T-cell (primary cell): Measurements from ENCODE around the gene SRRM2. TPM values are rescaled to one million over a fixed set of nuclear protein-coding genes. Genes with fewer than 3 reads are reported as not detected.
A peak's percentile ranks its signal among the peaks of the same experiment; 100 is the strongest.

ENCODE experiments used
- ATAC-seq, 4 experiments: fragments of 200-7000 bp in 3 of 4; fragments of 150-1000 bp in 1 of 4; cut with Tn5 transposase; replicated peaks in 1 of 4; 1 replicate in 3 of 4; 2 replicates in 1 of 4; pipeline ENCODE4 v1.10.0; 2021; ENCODE audit warnings: moderate library complexity in 3 of 4, mild to moderate bottlenecking in 2 of 4, moderate number of reproducible peaks in 1 of 4
- CTCF ChIA-PET, 2 donors: fragments of 300-600 bp; sonication (Branson Sonifier 250); formaldehyde crosslinking; loops; one replicate each; lab custom pipeline; 2022; ENCODE audit warnings: antibody characterized with exemption in 2 of 2; lab: Charles Lee
- POLR2A ChIA-PET, 2 donors: fragments of 300-600 bp; sonication (Branson Sonifier 250); formaldehyde crosslinking; loops; one replicate each; lab custom pipeline; 2022; ENCODE audit warnings: antibody characterized with exemption in 2 of 2; lab: Charles Lee
- DNase-seq, 35 experiments: peaks; one replicate each; pipeline versions ENCODE4 v3.0.0 to v3.0.0-alpha.2; 2013 to 2023
- H3K27ac ChIP-seq: one replicate; pipeline ENCODE4 v1.5.1; 2013; ENCODE audit warnings: low read length
- H3K27me3 ChIP-seq, 2 experiments: replicated peaks in 1 of 2; 1 replicate in 1 of 2; 2 replicates in 1 of 2; pipeline versions ENCODE4 v1.6.1 to v1.7.0; 2013; ENCODE audit warnings: low read length in 1 of 2, mixed read lengths in 1 of 2; ENCODE audit not compliant: control insufficient read depth in 2 of 2, insufficient read depth in 2 of 2; ENCODE audit errors: extremely low read depth in 1 of 2
- H3K36me3 ChIP-seq, 2 donors: 1 replicate in 1 of 2; 2 replicates in 1 of 2; pipeline versions ENCODE4 v1.6.1 to v1.7.0; 2013; ENCODE audit warnings: low read length in 1 of 2; ENCODE audit not compliant: control insufficient read depth in 2 of 2, insufficient read depth in 1 of 2; ENCODE audit errors: extremely low read depth in 1 of 2
- H3K4me1 ChIP-seq, 2 experiments: 1 replicate in 1 of 2; 2 replicates in 1 of 2; pipeline versions ENCODE4 v1.6.1 to v1.7.0; 2013; ENCODE audit warnings: low read length in 2 of 2, mixed read lengths in 1 of 2; ENCODE audit not compliant: insufficient read depth in 2 of 2, control insufficient read depth in 1 of 2; ENCODE audit errors: extremely low read depth in 1 of 2
- H3K4me3 ChIP-seq, 2 donors: 1 replicate in 1 of 2; 2 replicates in 1 of 2; pipeline versions ENCODE4 v1.5.1 to v1.7.0; 2013; ENCODE audit warnings: mild to moderate bottlenecking in 2 of 2, low read length in 1 of 2, moderate library complexity in 1 of 2; ENCODE audit not compliant: control insufficient read depth in 1 of 2; ENCODE audit errors: extremely low read depth in 1 of 2
- H3K9me3 ChIP-seq: 2 replicates; pipeline ENCODE4 v1.7.0; 2013
- H3K27ac Mint-ChIP-seq, 2 donors: one replicate each; pipeline ENCODE4 v1.8.0; 2020 to 2021; ENCODE audit warnings: mild to moderate bottlenecking in 2 of 2, mixed read lengths in 2 of 2
- H3K27me3 Mint-ChIP-seq, 2 donors: one replicate each; pipeline ENCODE4 v1.8.0; 2021 to 2022; ENCODE audit warnings: mixed read lengths in 2 of 2
- H3K36me3 Mint-ChIP-seq: one replicate; pipeline ENCODE4 v1.8.0; 2021; ENCODE audit warnings: mixed read lengths
- H3K4me1 Mint-ChIP-seq, 3 donors: one replicate each; pipeline ENCODE4 v1.8.0; 2020 to 2022; ENCODE audit warnings: mixed read lengths in 3 of 3, mild to moderate bottlenecking in 1 of 3
- H3K4me3 Mint-ChIP-seq, 3 donors: one replicate each; pipeline ENCODE4 v1.8.0; 2020 to 2022; ENCODE audit warnings: mild to moderate bottlenecking in 3 of 3, mixed read lengths in 3 of 3, moderate library complexity in 3 of 3
- H3K9me3 Mint-ChIP-seq, 3 donors: one replicate each; pipeline ENCODE4 v1.8.0; 2020 to 2022; ENCODE audit warnings: mixed read lengths in 3 of 3
- WGBS: methylation state at CpG from one replicate; pipeline ENCODE4 v1.1.5; 2013; ENCODE audit warnings: missing lambda C conversion rate; ENCODE audit not compliant: insufficient coverage; 5-methylcytosine and 5-hydroxymethylcytosine counted together
- total RNA-seq, 35 experiments: library from RNA in 6 of 35; stranded (reverse) in 6 of 35; fragments of 120-200 nt in 1 of 35; gene quantifications; one replicate each; pipeline versions ENCODE4 v1.2.1 to v1.2.4 and lab custom pipeline; 2013 to 2026

SRRM2 gene
- total RNA-seq, 5 donors from 2014 or later (not counting 1 experiment from before 2014, with no cell fraction given), result 784 to 1,343 (median 947) TPM

GRCh38 chr16:2814551-2815298 is 62.3 kb downstream of the SRRM2 start:
- POLR2A ChIA-PET, result no interaction called here
- Histone ChIP-seq H3K27ac (no peak overlapping the region), H3K4me1 (peaks cover 0 to 5% of the 10 kb centered on the region in 2 experiments), H3K36me3 (no peaks in the 10 kb centered on the region), H3K27me3 (peaks cover 0 to 50% of the 10 kb centered on the region in 2 experiments), H3K9me3 (no peaks in the 10 kb centered on the region), H3K4me3 (no peak overlapping the region)
- no peak overlapping the region for H3K4me3 Mint-ChIP-seq
- DNase-seq (no peak), ATAC-seq (no peak)
- H3K36me3 Mint-ChIP-seq, result no peaks in the 10 kb centered on the region
- no peaks in the 10 kb centered on the region for H3K9me3 Mint-ChIP-seq
- 89% methylated on average over 14 of the region's 20 CpGs for WGBS
- no peak overlapping the region for H3K27ac Mint-ChIP-seq
- H3K4me1 Mint-ChIP-seq, result no peaks in the 10 kb centered on the region
- peaks cover 8 to 32% of the 10 kb centered on the region in 2 donors for H3K27me3 Mint-ChIP-seq
- CTCF ChIA-PET, result no interaction called here

DNA sequence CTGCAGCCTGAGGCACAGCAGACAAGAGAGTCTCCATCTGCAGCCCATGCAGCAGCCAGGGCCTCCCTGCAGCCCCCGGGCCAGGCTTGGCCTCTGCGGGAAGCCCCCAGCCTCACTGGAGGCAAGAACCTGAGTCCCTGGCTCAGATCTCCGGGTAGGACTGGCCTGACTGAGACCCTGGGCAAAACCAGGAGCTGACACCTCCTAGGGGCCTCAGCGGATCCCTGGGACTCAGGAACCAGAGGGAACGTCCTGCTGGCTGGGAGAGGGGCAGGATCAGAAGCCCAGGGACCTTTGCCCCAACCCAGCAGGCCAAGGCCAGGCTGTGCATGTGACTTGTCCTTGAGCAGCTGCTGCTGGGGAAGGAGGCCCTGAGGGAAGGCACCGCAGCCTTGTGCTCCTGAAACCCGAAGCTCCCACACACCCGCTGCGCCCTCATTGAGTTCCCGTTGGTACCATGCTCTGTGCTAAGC is 62.9 kb downstream of the SRRM2 start:
- POLR2A ChIA-PET, result no interaction called here

GRCh38 chr16:2816751-2817339 is 64.4 kb downstream of the SRRM2 start, which contains the start of gene PRSS21:
TSS of gene PRSS21 (plus strand) at chr16:2817237. CDS start at chr16:2817269, 32 bp downstream.
- Mint-ChIP-seq H3K4me3 (peak within 1 kb of the TSS in 1 of 3 donors; percentile 31), H3K9me3 (no peaks in the 10 kb centered on the region), H3K4me1 (no peaks in the 10 kb centered on the region), H3K27ac (peak within 1 kb of the TSS in 1 of 2 donors; percentile 22), H3K27me3 (peaks cover 0 to 20% of the 10 kb centered on the region in 2 donors), H3K36me3 (no peaks in the 10 kb centered on the region)
- Histone ChIP-seq H3K27me3 (peaks cover 0 to 46% of the 10 kb centered on the region in 2 experiments), H3K9me3 (no peaks in the 10 kb centered on the region), H3K4me1 (peaks cover 0 to 5% of the 10 kb centered on the region in 2 experiments), H3K27ac (no peak within 1 kb of the TSS), H3K36me3 (no peaks in the 10 kb centered on the region), H3K4me3 (no peak within 1 kb of the TSS)
- ATAC-seq (peak; percentile 45 to 79 (median 56)), DNase-seq (peak in 14 of 35 experiments; percentile 13 to 46 (median 30))
- ChIA-PET CTCF (interaction anchor here in 1 of 2 donors (0.6 kb wide), 1 partner anchor 41 kb away, joined by 4 read pairs; the partner anchor contains the start of gene PRSS22), POLR2A (no interaction called here)
- 77% methylated on average over 17 of the region's 28 CpGs for WGBS

More for the DNA sequence above, 62.9 kb downstream of the SRRM2 start:
- H3K4me1 ChIP-seq, result peaks cover 0 to 5% of the 10 kb centered on the region in 2 experiments
- Mint-ChIP-seq H3K9me3 (no peaks in the 10 kb centered on the region), H3K36me3 (no peaks in the 10 kb centered on the region), H3K4me1 (no peaks in the 10 kb centered on the region), H3K27me3 (peaks cover 5 to 29% of the 10 kb centered on the region in 2 donors), H3K27ac (no peak overlapping the region), H3K4me3 (no peak overlapping the region)
- H3K27ac ChIP-seq, result no peak overlapping the region
- no peaks in the 10 kb centered on the region for H3K36me3 ChIP-seq
- H3K4me3 ChIP-seq, result no peak overlapping the region
- CTCF ChIA-PET, result interaction anchor here in 1 of 2 donors (0.6 kb wide), 1 partner anchor 104 kb away, joined by 5 read pairs; no protein-coding TSS in a partner anchor
- WGBS, result 79% methylated on average over 10 of the region's 10 CpGs
- DNase-seq (no peak), ATAC-seq (no peak)
- H3K27me3 ChIP-seq, result peaks cover 0 to 52% of the 10 kb centered on the region in 2 experiments
- H3K9me3 ChIP-seq, result no peaks in the 10 kb centered on the region

- no peak overlapping the region for H3K27ac ChIP-seq
- H3K36me3 Mint-ChIP-seq, result no peaks in the 10 kb centered on the region
- 92% methylated on average over 39 of the region's 68 CpGs for WGBS
- ATAC-seq, result peak in 2 of 4 experiments; percentile 8 to 34
- peak overlapping the region in 1 of 3 donors; percentile 31 for H3K4me3 Mint-ChIP-seq
- no peaks in the 10 kb centered on the region for H3K9me3 Mint-ChIP-seq
- no peaks in the 10 kb centered on the region for H3K9me3 ChIP-seq
- DNase-seq, result no peak
- H3K27me3 Mint-ChIP-seq, result peaks cover 0 to 16% of the 10 kb centered on the region in 2 donors
- ChIA-PET POLR2A (no interaction called here), CTCF (interaction anchor here in 1 of 2 donors (0.6 kb wide), 1 partner anchor 41 kb away, joined by 4 read pairs; the partner anchor contains the start of gene PRSS22)
- no peaks in the 10 kb centered on the region for H3K36me3 ChIP-seq
- no peak overlapping the region for H3K4me3 ChIP-seq
- peaks cover 0 to 5% of the 10 kb centered on the region in 2 experiments for H3K4me1 ChIP-seq
- peaks cover 0 to 39% of the 10 kb centered on the region in 2 experiments for H3K27me3 ChIP-seq
- H3K4me1 Mint-ChIP-seq, result no peaks in the 10 kb centered on the region
- H3K27ac Mint-ChIP-seq, result no peak overlapping the region
Measured at GRCh38 chr16:2817340-2818271, 65.2 kb downstream of the SRRM2 start.

GRCh38 chr16:2818272-2818876 is 65.9 kb downstream of the SRRM2 start:
- POLR2A ChIA-PET, result no interaction called here

More at GRCh38 chr16:2818272-2818876, 65.9 kb downstream of the SRRM2 start:
- Histone ChIP-seq H3K4me1 (peaks cover 0 to 5% of the 10 kb centered on the region in 2 experiments), H3K27me3 (peaks cover 0 to 39% of the 10 kb centered on the region in 2 experiments), H3K4me3 (no peak overlapping the region), H3K36me3 (no peaks in the 10 kb centered on the region), H3K27ac (no peak overlapping the region), H3K9me3 (no peaks in the 10 kb centered on the region)
- WGBS, result 92% methylated on average over 8 of the region's 10 CpGs
- ATAC-seq (no peak), DNase-seq (no peak)
- Mint-ChIP-seq H3K4me1 (no peaks in the 10 kb centered on the region), H3K27me3 (peaks cover 0 to 16% of the 10 kb centered on the region in 2 donors), H3K36me3 (no peaks in the 10 kb centered on the region), H3K9me3 (no peaks in the 10 kb centered on the region), H3K27ac (no peak overlapping the region), H3K4me3 (peak overlapping the region in 1 of 3 donors; percentile 31)
- CTCF ChIA-PET, result no interaction called here
